HEK293 (cell line): ENCODE data around the gene FRMPD4.

Experiments used
- CTCF ChIA-PET: fragments of 350-600 bp; formaldehyde crosslinking; extraction: SDS; loops from one replicate; lab custom pipeline; 2021; ENCODE audit warnings: antibody characterized with exemption; lab: Yijun Ruan, JAX
- POLR2A ChIA-PET: fragments of 300-600 bp; formaldehyde crosslinking; extraction: SDS; loops from one replicate; lab custom pipeline; 2020; ENCODE audit warnings: antibody characterized with exemption, inconsistent platforms; lab: Yijun Ruan, JAX
- H3K27ac ChIP-seq: fragments of 200-500 bp; sonication (Bioruptor generic); 2 replicates; pipeline ENCODE4 v1.5.1; 2014; ENCODE audit warnings: low read depth, low read length, control low read depth, inconsistent platforms; ENCODE audit errors: extremely low read depth
- H3K36me3 ChIP-seq, 2 experiments: fragments of 200-500 bp in 1 of 2; sonication (Bioruptor generic) in 1 of 2; 1 replicate in 1 of 2; 2 replicates in 1 of 2; pipeline ENCODE4 v1.5.1; 2014 to 2017; ENCODE audit warnings: inconsistent platforms in 2 of 2, low read length in 2 of 2; ENCODE audit not compliant: control insufficient read depth in 2 of 2, insufficient read depth in 1 of 2
- H3K4me1 ChIP-seq: fragments of 200-500 bp; sonication (Bioruptor generic); 2 replicates; pipeline ENCODE4 v1.5.1; 2014; ENCODE audit warnings: mild to moderate bottlenecking, low read length, inconsistent platforms; ENCODE audit not compliant: control insufficient read depth, insufficient read depth
- H3K4me3 ChIP-seq: 2 replicates; pipeline ENCODE4 v1.5.1; 2011; ENCODE audit warnings: low read depth, mild to moderate bottlenecking, control low read depth, low read length, moderate library complexity
- H3K9me3 ChIP-seq: fragments of 200-500 bp; sonication (Bioruptor generic); 2 replicates; pipeline ENCODE4 v1.5.1; 2014; ENCODE audit warnings: low read depth, low read length, inconsistent platforms; ENCODE audit not compliant: control insufficient read depth, insufficient read depth
- KLF10 ChIP-seq: fragments of 450-650 bp; IDR thresholded peaks from 2 replicates; pipeline ENCODE4 v1.5.1; 2018; ENCODE audit warnings: missing biosample characterization, mild to moderate bottlenecking, missing genetic modification characterization
- MZF1 ChIP-seq: fragments of 450-650 bp; formaldehyde crosslinking; IDR thresholded peaks from 2 replicates; pipeline ENCODE4 v1.5.1; 2017; ENCODE audit warnings: missing biosample characterization, missing genetic modification characterization, borderline replicate concordance
- OVOL3 ChIP-seq: fragments of 450-650 bp; formaldehyde crosslinking; IDR thresholded peaks from 2 replicates; pipeline ENCODE4 v1.5.1; 2016; ENCODE audit warnings: missing biosample characterization, missing genetic modification characterization
- PATZ1 ChIP-seq: fragments of 450-650 bp; formaldehyde crosslinking; IDR thresholded peaks from 2 replicates; pipeline ENCODE4 v1.5.1; 2016; ENCODE audit warnings: missing biosample characterization, missing genetic modification characterization
- PBX3 ChIP-seq: sonication (generic); formaldehyde crosslinking; IDR thresholded peaks from 2 replicates; pipeline ENCODE4 v1.8.1; 2022; ENCODE audit warnings: mild to moderate bottlenecking, moderate library complexity, missing genetic modification reagents
- SP3 ChIP-seq: fragments of 450-650 bp; formaldehyde crosslinking; IDR thresholded peaks from 2 replicates; pipeline ENCODE4 v1.5.1; 2016; ENCODE audit warnings: missing biosample characterization, missing genetic modification characterization
- YY1 ChIP-seq: fragments of 450-650 bp; formaldehyde crosslinking; IDR thresholded peaks from 2 replicates; pipeline ENCODE4 v1.5.1; 2018; ENCODE audit warnings: missing biosample characterization, missing genetic modification characterization
- ZBTB11 ChIP-seq: fragments of 450-650 bp; formaldehyde crosslinking; conservative IDR thresholded peaks from 2 replicates; pipeline ENCODE4 v1.5.1; 2016; ENCODE audit warnings: low read depth, missing biosample characterization, missing genetic modification characterization
- ZBTB49 ChIP-seq: fragments of 450-650 bp; formaldehyde crosslinking; IDR thresholded peaks from 2 replicates; pipeline ENCODE4 v1.5.1; 2016; ENCODE audit warnings: missing biosample characterization, missing genetic modification characterization, low read depth
- ZEB2 ChIP-seq: fragments of 450-650 bp; formaldehyde crosslinking; IDR thresholded peaks from 2 replicates; pipeline ENCODE4 v1.5.1; 2016; ENCODE audit warnings: missing biosample characterization, missing genetic modification characterization
- ZNF175 ChIP-seq: fragments of 450-650 bp; formaldehyde crosslinking; IDR thresholded peaks from 2 replicates; pipeline ENCODE4 v1.5.1; 2016; ENCODE audit warnings: missing biosample characterization, missing genetic modification characterization
- ZNF26 ChIP-seq: fragments of 450-650 bp; formaldehyde crosslinking; IDR thresholded peaks from 2 replicates; pipeline ENCODE4 v1.5.1; 2016; ENCODE audit warnings: missing biosample characterization, missing genetic modification characterization
- ZNF292 ChIP-seq: fragments of 450-650 bp; formaldehyde crosslinking; IDR thresholded peaks from 2 replicates; pipeline ENCODE4 v1.5.1; 2016; ENCODE audit warnings: low read depth, missing biosample characterization, missing genetic modification characterization, borderline replicate concordance
- ZNF433 ChIP-seq: fragments of 450-650 bp; formaldehyde crosslinking; IDR thresholded peaks from 2 replicates; pipeline ENCODE4 v1.5.1; 2016; ENCODE audit warnings: missing biosample characterization, missing genetic modification characterization, low read depth
- ZNF48 ChIP-seq: fragments of 450-650 bp; formaldehyde crosslinking; IDR thresholded peaks from 2 replicates; pipeline ENCODE4 v1.5.1; 2016; ENCODE audit warnings: missing biosample characterization, missing genetic modification characterization
- ZNF501 ChIP-seq: fragments of 450-650 bp; formaldehyde crosslinking; IDR thresholded peaks from 2 replicates; pipeline ENCODE4 v1.5.1; 2016; ENCODE audit warnings: missing biosample characterization, missing genetic modification characterization
- ZNF510 ChIP-seq: fragments of 450-650 bp; formaldehyde crosslinking; IDR thresholded peaks from 2 replicates; pipeline ENCODE4 v1.5.1; 2018; ENCODE audit warnings: mild to moderate bottlenecking, missing genetic modification characterization, missing biosample characterization; ENCODE audit not compliant: insufficient replicate concordance
- ZNF521 ChIP-seq: fragments of 450-650 bp; formaldehyde crosslinking; IDR thresholded peaks from 2 replicates; pipeline ENCODE4 v1.5.1; 2017; ENCODE audit warnings: missing biosample characterization, mild to moderate bottlenecking, missing genetic modification characterization
- ZNF560 ChIP-seq: fragments of 450-650 bp; formaldehyde crosslinking; IDR thresholded peaks from 2 replicates; pipeline ENCODE4 v1.5.1; 2017; ENCODE audit warnings: missing biosample characterization, missing genetic modification characterization, borderline replicate concordance
- ZNF624 ChIP-seq: fragments of 450-650 bp; formaldehyde crosslinking; IDR thresholded peaks from 2 replicates; pipeline ENCODE4 v1.5.1; 2017; ENCODE audit warnings: missing biosample characterization, missing genetic modification characterization
- ZNF830 ChIP-seq: fragments of 450-650 bp; IDR thresholded peaks from 2 replicates; pipeline ENCODE4 v1.5.0; 2018; ENCODE audit warnings: missing biosample characterization, missing genetic modification characterization, low read depth, mild to moderate bottlenecking, moderate library complexity

Gene FRMPD4

GRCh38 chrX:12325171-12325570 is 186.9 kb downstream of the FRMPD4 start:
- CTCF ChIA-PET: no interaction called here
- POLR2A ChIA-PET: no interaction called here

GRCh38 chrX:12327836-12328235 is 189.6 kb downstream of the FRMPD4 start:
- no peak overlapping the region for H3K4me3 ChIP-seq
- H3K27ac ChIP-seq: no peak overlapping the region
- POLR2A ChIA-PET: no interaction called here
- H3K9me3 ChIP-seq: no peaks in the 10 kb centered on the region
- H3K36me3 ChIP-seq: no peaks in the 10 kb centered on the region
- CTCF ChIA-PET: interaction anchor here (0.6 to 0.9 kb wide), 4 partner anchors 10 to 288 kb away, joined by 3 to 4 read pairs (median 3); no protein-coding TSS in a partner anchor
- peaks cover 13% of the 10 kb centered on the region; the same call in 1 of the 2 replicates for H3K4me1 ChIP-seq
- TF ChIP-seq MZF1 (tag by site-specific recombination) (no peak), SP3 (no peak), ZNF433 (tag by site-specific recombination) (no peak), ZNF624 (tag by site-specific recombination) (no peak), ZNF48 (tag by site-specific recombination) (no peak), ZEB2 (tag by site-specific recombination) (no peak), ZNF26 (no peak), PBX3 (CRISPR knock-in tag) (no peak), ZNF292 (tag by site-specific recombination) (no peak)

More at GRCh38 chrX:12325171-12325570, 186.9 kb downstream of the FRMPD4 start:
- H3K36me3 ChIP-seq: no peaks in the 10 kb centered on the region
- no peak overlapping the region for H3K27ac ChIP-seq
- peaks cover 5% of the 10 kb centered on the region for H3K9me3 ChIP-seq
- TF ChIP-seq ZNF830 (tag by site-specific recombination): no peak
- no peak for TF ChIP-seq ZNF560 (tag by site-specific recombination)
- no peak for TF ChIP-seq OVOL3
- TF ChIP-seq ZBTB49: no peak
- TF ChIP-seq ZNF501 (tag by site-specific recombination): no peak
- TF ChIP-seq ZNF510 (tag by site-specific recombination): no peak
- no peak for TF ChIP-seq MZF1 (tag by site-specific recombination)
- TF ChIP-seq ZNF521 (tag by site-specific recombination): no peak
- TF ChIP-seq ZBTB11 (tag by site-specific recombination): no peak
- no peak for TF ChIP-seq YY1 (tag by site-specific recombination)
- TF ChIP-seq ZNF175 (tag by site-specific recombination): no peak
- TF ChIP-seq KLF10: no peak
- TF ChIP-seq PATZ1 (tag by site-specific recombination): no peak
- TF ChIP-seq, all 188 proteins: peak for 0
- Histone ChIP-seq H3K4me3 (no peak overlapping the region), H3K4me1 (peaks cover 15% of the 10 kb centered on the region)
